HG02759 (cell line): Measurements from ENCODE around the gene ERBB4.

ENCODE experiments used
- ATAC-seq: cut with Tn5 transposase; IDR thresholded peaks from one replicate; pipeline ENCODE4 v1.9.1; 2021; ENCODE audit warnings: mild to moderate bottlenecking, moderate library complexity; ENCODE audit not compliant: unreplicated experiment

Gene ERBB4

DNA sequence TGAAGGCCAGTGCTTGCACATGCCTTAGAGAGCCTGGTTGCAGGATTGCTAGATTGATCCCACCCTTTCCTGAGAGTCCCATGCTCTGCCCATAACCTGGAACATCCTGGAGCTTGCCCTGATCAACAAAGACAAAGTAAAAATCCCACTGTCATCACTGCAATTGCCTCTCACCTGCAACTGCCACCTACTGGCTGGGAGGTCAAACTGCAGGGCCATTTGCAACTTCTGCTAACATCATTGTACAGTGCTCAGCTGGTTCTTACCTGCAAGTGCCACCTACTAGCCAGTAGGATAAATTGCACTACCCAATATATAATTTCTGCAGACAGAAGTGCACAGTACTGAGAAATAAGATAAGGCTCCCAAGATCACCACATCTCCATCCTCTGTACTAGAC, 1034.7 kb downstream of the ERBB4 start:
- ATAC-seq = peak; percentile 81

- no peak for ATAC-seq
Measured at GRCh38 chr2:211503198-211503597, 1035.4 kb downstream of the ERBB4 start.

DNA sequence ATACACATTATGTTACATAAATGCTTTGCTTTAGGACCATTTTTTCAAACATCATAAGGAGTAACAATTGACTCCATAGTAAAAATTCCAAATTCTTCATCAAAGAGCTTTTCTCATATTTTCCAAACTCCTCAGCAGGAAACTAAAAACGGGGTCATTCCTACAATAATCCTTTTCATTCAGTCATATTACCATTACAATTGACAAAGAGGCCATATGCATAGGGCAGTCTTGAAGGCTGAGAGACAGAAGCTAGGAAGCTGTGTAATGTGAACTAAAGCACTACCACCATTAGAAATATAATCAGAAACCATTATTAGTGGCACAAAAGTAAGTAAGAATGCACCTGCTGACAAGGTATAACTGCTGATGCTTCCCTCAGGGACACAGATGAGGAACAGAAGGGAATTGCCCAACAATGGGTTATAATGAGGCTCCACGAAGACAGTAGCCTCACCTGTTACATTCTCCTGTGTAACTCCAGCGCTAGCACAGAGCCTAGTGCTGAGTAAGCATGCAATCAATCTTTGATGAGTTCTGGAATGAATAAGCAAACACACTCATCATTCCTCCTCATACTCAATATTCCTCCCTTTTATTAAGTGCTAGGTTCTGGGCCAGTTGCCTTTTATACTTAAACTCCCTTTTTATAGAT, 1039.9 kb downstream of the ERBB4 start:
- ATAC-seq = no peak

DNA sequence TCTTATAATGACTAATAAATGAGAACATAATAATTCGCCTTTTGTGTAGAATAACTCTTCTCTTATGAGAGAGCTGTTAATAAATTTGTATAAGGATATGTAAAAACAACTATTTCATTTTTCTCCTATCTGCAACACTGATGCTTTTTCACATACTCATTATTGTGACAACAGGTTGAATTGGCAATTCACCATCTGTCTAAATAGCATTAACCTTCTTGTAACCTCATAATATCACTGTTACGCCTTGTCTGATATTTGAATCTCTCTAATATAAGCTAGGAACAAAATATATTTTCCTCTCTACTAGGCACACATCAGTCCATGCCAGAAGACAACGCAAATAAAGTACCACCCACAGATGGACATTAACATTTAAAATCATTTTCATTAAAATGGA, 1043.3 kb downstream of the ERBB4 start:
- ATAC-seq = no peak

DNA sequence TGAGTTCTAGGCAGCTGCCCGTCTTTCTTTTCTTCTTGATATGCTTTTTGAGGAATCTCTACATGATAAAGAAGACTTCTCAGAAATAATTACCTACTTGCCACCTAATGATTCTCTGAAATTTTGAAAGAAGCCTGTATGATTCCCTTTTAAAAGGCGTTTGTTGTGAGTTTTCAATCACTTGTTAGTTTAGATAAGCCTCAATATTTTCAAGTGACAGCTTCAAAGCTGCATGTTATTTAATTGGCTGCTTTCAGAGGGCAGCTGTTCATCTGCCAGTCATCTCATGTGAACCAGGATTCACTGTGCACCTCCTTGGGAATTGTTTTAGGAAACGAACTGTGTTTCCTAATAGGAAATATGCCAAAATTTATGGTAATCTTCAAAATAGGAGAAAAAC, 1044.1 kb downstream of the ERBB4 start:
- no peak for ATAC-seq

DNA sequence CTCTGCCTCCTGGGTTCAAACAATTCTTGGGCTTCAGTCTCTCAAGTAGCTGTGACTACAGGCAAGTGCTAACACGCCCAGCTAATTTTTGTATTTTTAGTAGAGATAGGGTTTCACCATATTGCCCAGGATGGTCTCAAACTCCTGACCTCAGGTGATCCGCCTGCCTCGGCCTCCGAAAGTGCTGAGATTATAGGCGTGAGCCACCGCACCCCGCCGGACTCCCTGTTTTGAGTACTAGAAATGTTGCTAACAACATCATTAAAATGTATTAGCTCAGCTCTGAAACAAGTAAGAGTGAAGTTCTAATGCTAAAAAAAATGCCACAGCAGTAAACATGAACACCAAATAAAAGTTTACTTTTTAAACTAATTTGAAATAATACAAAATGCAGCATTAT, 1044.5 kb downstream of the ERBB4 start:
- no peak for ATAC-seq

DNA sequence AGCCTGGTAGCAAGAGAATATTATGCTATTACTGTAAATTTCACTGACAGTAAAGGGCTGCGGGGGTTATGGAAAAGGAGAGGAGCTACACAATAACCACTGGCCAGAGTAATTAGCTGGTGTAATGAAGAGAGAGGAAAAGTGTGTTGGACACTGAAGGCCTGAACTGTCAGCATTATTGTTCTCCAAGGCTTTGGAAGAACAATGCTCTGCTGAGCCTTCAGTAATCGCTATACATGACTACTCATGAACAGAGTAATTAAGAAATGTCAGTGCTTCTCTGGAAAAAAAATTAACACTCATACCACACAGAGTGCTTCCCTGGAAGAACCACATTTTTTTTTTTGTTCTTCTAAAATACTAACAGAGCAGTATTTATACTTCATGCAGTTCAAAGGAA, 1050.9 kb downstream of the ERBB4 start:
- ATAC-seq = no peak

- ATAC-seq = no peak
Measured at GRCh38 chr2:211479536-211480150, 1059.0 kb downstream of the ERBB4 start.

DNA sequence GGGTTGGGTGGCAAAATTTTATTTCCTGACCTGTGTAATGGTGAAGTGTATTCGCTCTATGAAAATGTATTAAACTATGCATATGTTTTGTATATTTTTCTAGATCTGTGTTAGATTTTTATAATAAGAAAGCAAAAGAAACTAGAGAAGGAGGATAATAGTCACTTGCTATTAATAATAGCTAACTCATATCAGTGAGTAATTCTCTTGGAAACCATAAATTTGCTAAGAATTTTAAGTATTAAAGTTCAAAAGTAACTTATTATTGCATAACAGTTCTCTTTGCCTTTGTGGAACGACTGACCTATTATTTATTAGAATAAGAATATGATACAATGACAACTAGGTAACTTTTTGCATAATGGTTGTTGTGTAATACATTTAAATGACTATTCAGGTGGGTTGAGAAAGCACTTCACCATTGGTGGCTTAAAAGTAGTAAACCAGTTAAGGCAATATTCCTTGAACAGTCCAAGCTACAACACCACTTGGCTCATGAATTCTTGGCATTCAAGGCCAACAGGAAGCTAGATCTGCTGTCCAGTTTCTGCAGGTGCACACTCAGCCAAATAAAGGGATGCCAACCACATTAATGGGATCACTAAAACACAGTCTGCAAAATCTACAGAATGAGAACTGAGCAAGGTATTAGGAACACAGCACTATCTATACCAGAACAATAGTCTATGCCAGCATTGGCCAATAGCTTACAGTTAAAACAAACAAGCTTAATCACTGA, 1060.9 kb downstream of the ERBB4 start:
- ATAC-seq = no peak

- ATAC-seq = no peak
Measured at GRCh38 chr2:211473116-211473515, 1065.5 kb downstream of the ERBB4 start.

DNA sequence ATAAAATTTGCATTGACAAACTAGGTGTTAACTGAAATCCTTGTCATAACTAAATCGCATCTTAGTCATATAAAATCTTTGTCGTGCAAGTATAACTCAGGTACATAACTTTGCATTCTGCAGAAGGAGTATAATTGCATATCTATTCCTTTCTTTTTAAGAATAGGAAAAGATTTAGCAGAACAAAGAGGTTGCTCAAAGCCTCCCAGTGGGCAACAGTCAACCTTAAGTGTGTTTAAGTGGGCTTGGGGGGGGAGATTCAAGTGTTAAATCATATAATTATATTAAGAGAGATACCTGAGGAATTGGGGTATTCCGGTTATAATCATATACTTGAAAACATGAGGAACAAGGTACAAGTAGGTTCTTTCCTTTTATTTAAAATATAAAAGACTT, 1068.9 kb downstream of the ERBB4 start:
- ATAC-seq = no peak

- no peak for ATAC-seq
Measured at GRCh38 chr2:211468877-211469663, 1069.5 kb downstream of the ERBB4 start.

GRCh38 chr2:211468217-211468616, 1070.4 kb downstream of the ERBB4 start:
- no peak for ATAC-seq

DNA sequence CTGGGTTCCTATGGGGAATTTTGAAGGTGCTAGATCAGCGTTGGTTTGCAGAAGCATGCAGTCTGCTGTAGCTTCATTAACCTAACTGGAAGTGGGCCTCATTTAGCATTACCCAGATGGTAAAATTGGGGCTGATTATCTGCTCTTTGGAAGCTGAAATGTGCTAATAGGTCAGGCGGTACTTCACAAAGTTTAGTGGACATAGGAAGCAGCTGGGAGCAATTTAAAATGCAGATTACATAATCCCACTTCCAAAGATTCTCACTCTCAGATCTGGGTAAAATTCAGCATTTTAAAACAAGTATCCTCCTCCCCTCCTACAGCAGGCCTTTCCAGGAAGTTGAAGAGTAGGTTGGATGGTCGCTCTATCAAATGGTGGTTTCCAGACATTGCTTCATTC, 1075.2 kb downstream of the ERBB4 start:
- ATAC-seq = no peak

- ATAC-seq = no peak
Measured at GRCh38 chr2:211458974-211459373, 1079.6 kb downstream of the ERBB4 start.

GRCh38 chr2:211457325-211457724, 1081.3 kb downstream of the ERBB4 start:
- no peak for ATAC-seq

- ATAC-seq = peak; percentile 77
Measured at GRCh38 chr2:211455216-211455841, 1083.3 kb downstream of the ERBB4 start.

- no peak for ATAC-seq
Measured at GRCh38 chr2:211454679-211455078, 1083.9 kb downstream of the ERBB4 start.

GRCh38 chr2:211453311-211453887, 1085.2 kb downstream of the ERBB4 start:
- ATAC-seq = no peak

DNA sequence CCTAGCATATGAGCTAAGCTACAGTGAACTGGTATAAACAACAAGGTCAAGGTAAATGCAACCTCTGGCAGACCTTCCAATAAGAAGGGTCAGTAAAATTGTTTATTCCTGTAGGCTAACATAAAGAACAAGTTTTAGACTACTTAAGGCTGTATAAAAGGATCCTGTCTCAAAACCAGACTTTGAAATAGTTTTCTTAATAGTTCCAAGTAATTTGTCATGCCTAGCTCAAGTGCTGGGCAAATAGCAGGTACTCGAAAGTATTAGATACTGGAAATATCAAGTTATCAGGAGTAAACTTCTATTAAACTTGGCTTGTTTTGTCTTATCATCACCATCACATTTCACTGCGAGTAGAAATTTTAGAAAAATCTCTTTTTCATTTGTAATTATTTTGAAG, 1087.0 kb downstream of the ERBB4 start:
- no peak for ATAC-seq

GRCh38 chr2:211449819-211450218, 1088.8 kb downstream of the ERBB4 start:
- ATAC-seq = no peak
